ENCODE data around the gene MYL7.
"Not testable (repeated sequence)": the region's sequence is repeated elsewhere in the genome, so short reads cannot be mapped to it uniquely, and the experiment has no call there.

The MYL7 gene

DNA sequence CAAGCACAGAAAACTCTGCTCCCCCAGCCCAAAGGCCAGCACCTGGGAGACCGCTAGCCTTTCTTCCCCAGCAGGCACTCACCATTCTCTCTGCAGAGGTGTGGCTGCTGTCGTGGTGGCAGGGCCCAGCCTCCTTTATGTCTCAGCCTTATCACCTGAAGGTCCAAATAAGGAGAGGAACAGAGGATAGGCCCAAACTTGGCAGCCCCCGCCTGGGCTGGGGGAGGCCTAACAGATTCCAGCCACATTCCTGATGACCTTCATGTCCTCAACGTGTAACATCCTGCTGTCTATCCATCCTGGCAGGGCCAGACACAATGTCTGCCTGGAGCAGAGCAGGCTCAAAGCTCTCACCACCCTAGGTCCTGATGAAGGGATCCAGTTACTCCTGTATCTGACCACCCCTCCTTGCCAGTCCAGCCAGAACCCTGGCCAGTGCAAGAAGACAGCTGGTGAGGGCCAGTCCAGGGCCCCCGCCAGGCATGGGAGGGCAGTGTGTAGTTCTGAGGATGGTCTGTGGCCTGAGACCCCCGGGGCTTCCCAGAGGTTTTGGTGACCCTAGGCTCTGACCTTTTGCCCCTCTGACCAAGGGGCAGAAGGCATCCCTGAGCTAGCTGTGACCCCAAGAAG is at the start of gene MYL7:
TSS of gene MYL7 (minus strand) at position 112 of the 630 bp plus-strand sequence. CDS start at position 85, 27 bp downstream.
- DNase-seq (ENCODE audit: low spot score): no peak

DNA sequence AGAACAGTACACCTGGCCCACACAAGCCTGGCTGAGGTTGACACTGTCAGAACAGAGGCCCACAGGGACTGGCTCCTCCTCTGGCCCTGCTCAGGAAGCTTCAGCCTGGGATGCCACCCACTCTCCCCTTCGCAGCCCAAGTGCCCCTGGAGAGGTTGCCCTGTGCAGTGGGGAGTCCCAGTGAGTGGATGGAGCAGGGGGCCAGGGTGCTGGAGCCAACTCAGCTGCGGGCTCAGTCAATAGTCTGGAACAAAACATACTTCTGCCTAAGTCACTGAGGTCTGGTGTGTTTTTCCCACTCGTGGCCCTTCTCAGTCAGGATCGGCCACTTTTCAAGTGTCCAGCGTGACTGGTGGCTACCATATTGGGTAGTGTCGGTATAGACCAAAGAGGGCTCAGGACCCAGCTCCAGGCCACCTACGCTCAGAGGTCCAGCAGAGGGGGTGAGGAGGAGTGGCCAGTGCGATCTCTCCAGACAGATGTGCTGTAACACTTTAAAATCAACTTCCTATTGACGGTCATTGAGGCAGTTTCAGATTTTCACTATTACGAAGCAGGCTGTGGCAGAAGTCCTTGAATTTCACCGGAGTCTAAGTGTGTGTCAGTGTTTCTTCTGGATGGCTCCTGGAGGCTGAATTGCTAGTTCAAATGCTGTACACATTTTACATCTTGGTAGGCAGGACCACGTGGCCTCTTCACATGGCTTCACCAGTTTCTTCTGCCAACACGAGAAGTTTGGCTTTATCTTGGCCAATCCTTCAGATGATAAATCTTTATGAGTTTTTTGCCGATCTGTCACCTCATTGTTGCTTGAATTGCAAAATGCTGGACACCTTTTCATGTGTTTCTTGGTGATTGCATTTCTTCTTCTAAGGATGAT is 49.1 kb upstream of the MYL7 start:
- no peak for DNase-seq (ENCODE audit: low spot score)

GRCh38 chr7:44189286-44189992 is 48.3 kb upstream of the MYL7 start, which contains the start of gene GCK:
Gene GCK (minus strand): TSS chr7:44189439. CDS start chr7:44188953, 486 bp downstream.
- no peak for DNase-seq (ENCODE audit: low spot score)

DNA sequence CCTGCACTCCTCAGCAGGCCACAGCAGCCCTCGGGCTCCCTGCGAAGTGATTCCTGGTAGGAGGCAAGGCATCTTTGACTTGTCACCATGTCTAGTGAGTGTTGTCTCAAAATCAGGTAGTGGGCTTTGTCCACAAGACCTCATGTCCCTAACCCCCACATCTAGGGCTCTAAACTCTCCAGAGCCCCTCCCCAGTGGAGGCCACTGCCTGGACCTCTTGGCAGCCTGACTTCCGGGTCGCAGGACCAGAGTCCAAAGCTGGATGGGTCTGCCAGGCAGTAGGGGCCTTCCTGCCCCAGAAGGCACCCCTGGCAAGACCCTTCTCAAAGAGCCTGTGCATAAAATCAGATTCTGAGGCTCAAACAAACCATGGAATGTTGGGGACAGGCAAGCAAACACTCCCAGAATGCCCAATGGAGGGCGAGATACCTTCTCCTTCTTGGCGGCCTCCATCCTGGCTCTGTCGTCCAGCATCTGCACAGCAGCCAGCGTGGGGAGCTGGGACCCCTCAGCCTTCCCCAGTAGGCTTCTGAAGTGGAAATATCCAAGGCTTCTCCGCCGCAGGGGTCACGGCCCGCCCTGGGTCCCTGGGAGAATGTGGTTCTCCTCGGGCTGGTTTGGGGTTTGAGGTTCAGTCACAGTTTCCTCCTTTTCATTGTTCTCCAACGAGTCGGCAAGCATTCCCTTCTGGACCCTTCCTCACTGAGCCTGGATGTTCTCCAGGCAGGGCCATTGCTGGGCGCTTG is 47.5 kb upstream of the MYL7 start:
- no peak for DNase-seq (ENCODE audit: low spot score)

DNA sequence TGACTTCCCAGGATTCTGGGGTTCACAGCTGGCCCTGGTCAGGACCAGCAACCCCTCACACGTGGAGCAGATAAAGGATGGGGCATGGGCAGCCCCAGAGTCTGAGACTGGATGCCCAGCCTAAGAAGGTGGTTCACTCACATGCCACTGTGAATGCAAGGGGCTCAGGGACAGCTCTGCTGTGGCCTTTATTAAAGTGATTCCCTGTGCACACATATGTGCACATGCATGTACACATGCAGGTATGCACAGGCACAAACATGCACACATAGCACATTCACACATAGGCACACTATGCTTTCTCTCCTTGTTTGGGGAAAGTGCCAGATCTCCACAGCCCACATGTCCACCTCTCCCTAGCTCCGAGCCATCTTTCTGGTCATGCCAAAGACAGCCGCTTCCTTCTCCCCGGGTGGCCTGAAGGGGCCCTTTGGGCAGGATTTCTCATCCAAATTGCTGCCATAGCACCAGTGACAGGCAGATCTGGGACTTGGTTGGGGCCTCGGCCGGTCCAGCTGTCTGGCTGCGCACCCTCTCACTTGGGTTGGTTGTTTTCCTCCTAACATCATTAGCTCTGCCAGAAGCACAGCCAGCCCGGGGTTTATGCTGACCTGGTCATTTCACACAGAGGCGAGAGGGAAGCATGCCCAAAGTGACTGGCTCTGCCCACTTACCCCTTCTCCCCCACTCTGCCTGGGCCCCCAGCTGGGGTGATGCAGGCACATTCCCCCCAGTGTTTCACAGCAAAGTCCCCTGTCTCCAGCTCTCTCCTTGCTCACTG is 46.7 kb upstream of the MYL7 start:
- no peak for DNase-seq (ENCODE audit: low spot score)

GRCh38 chr7:44186736-44187135 is 45.6 kb upstream of the MYL7 start:
- DNase-seq (ENCODE audit: low spot score): no peak

DNA sequence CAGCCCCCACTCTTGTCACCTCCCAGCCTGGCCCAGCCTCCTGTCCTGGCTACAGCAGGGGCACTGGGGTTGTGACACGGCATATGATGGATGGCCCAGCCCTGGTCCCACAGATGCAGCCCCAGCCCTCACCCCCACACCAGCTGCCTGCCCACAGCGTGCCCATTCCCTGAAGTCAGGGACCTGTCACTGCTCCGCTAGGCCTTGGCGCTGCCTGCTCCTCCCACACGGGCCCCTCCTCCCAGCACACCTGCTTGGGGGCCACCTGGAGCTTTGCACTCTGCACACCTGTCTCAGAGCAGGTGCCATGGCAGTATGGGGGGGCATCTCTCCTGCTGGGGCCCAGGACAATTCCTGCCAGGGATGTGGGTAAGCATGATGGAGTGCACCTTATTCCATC is 44.6 kb upstream of the MYL7 start:
- no peak for DNase-seq (ENCODE audit: low spot score)

GRCh38 chr7:44184873-44185446 is 43.8 kb upstream of the MYL7 start:
- DNase-seq (ENCODE audit: low spot score): no peak

DNA sequence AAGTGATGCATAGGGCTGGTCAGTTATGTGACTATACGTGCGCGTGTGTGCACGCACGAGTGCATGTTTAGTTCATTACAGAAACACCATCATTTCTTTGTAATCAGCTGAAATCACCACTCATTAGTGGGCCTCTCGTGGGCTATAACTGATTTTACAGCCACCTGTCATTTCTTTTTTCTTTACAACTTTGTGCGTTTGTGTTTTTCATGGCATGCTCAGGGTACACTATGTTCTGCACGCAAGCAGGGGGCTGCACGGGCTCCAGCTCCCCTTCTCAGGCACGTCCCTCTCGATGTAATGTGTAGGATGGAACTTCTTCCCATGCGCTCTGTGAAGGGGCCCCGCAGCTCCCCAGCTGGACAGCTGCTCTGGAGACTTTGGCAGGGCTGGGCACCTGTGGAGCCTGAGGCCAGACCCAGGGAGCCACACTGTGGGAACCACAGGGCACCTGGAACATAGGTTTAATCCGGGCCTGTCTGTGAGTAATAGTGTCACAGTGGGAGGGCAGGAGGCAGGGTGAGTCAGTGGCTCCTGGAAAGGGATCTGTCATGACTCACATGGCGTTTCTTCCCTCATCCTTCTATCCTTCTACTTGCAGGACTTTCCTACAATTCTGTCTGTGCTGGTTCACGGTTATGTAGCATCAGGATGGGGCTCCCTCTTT is 43.2 kb upstream of the MYL7 start:
- no peak for DNase-seq (ENCODE audit: low spot score)

- DNase-seq (ENCODE audit: low spot score): no peak
These were observed 42.3 kb upstream of the MYL7 start for GRCh38 chr7:44183386-44183785.

DNA sequence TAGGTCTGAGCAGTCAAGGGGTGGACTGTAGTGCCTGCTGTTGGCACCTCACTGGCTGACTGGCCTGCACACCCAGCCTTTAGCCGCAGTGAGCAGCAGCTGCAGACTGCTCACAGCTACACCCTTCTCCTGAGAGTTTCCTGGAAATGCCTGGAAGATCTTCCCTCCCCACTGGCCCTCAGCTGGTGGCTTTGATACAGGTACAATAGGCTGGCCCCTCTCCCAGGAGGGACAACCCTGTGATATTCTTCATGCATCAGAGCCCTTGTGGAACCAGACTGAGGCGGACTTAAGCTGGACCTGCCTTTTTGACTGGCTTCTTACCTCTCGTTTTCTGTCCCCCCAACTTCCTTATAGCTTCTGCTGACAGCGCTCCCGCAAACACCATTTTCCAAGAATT is 41.7 kb upstream of the MYL7 start:
- DNase-seq (ENCODE audit: low spot score): no peak

GRCh38 chr7:44180631-44181030 is 39.5 kb upstream of the MYL7 start:
- DNase-seq (ENCODE audit: low spot score): no peak

DNA sequence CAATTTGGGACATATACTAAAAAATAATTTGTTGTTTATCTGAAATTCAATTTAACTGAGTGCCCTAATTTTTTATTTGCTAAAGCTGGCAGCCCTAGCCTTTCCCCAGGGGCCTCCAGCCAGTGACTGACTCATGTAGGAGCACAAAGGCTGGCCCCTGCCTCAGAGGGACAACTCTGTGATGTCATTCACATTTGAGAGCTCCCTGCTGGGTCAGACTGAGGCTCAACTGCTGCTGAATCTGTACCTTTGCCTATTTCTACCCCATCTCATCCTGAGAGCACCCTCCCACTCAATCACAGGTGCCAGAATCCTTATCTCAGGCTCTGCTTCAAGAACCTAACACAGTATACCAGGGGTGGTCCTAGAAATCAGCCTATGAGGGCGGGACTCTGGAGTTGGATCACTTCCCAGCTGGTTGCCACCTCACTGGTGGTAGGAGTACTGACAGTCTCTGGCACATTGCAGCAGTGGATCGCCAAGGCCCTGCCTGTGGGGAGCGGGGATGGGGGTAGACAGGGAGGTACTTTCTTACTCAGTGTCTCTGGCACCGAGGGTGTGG is 36.5 kb upstream of the MYL7 start:
- DNase-seq (ENCODE audit: low spot score): no peak

- DNase-seq (ENCODE audit: low spot score): no peak
These were observed 35.4 kb upstream of the MYL7 start for GRCh38 chr7:44176486-44176885.

DNA sequence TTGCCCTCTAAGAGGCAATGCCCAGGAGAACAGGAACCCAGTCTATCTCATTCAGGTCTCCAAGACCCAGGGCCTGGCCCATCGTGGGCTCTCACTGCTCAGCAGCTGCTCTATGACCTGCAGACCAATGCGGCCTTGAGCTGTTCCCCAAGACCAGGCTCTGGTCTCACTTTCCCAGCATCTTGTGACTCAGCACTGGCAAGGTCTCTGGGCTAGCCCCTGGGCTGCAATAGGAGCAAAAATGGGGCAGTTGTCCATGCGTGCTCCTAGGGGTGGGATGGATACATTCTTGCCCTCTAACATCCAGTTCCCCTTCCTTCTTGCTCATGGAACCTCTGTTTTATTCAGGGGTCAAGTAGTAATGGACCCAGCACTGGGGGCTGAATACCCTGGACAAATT is 34.6 kb upstream of the MYL7 start:
- no peak for DNase-seq (ENCODE audit: low spot score)

- DNase-seq (ENCODE audit: low spot score): not testable (repeated sequence)
These were observed 33.5 kb upstream of the MYL7 start for GRCh38 chr7:44174694-44174948.

GRCh38 chr7:44173911-44174693 is 33.0 kb upstream of the MYL7 start:
- DNase-seq (ENCODE audit: low spot score): no peak

GRCh38 chr7:44172803-44173424 is 31.8 kb upstream of the MYL7 start:
- DNase-seq (ENCODE audit: low spot score): no peak

DNA sequence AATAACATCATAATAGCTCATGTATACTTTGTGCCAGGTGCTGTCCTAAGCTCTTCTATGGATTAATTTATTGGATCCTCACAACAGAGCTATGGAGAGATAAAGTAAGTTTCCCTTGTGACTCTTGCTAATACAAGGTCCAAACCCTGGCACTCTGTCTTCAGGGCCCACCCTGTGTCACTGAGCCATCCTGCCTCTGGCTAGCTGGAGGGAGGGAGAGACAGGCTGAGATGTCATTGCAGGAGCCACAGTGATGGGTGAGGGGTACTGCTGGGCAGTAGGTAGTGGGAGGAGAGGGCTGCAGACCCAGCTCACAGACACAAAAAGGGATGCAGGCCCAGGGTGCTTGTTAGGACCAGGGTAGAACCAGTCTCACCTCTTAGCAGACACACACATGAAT is 31.2 kb upstream of the MYL7 start:
- no peak for DNase-seq (ENCODE audit: low spot score)

Data from germinal center (tissue), 1 donor.